Neural cell (in vitro differentiated cells): ENCODE data around the gene MSI2. TPM values are rescaled to one million over a fixed set of nuclear protein-coding genes. Genes with fewer than 3 reads are reported as not detected.

Experiments
- H2AFZ ChIP-seq: fragments of 200-600, 300-800 bp; sonication (generic), shearing (Covaris generic); 2 replicates; pipeline ENCODE4 v1.6.0; 2014; ENCODE audit warnings: low read depth, mild to moderate bottlenecking, antibody characterized with exemption, low read length, moderate library complexity
- H3F3A ChIP-seq: fragments of 200-600 bp; shearing (Covaris generic); 2 replicates; pipeline ENCODE4 v1.6.1; 2016; ENCODE audit warnings: mild to moderate bottlenecking, moderate library complexity, mixed read lengths, antibody characterized with exemption, low read length; ENCODE audit not compliant: insufficient read depth, poor library complexity, severe bottlenecking
- H3K27ac ChIP-seq: fragments of 200-600, 300-800 bp; sonication (generic), shearing (Covaris generic); 2 replicates; pipeline ENCODE4 v1.5.1; 2014; ENCODE audit warnings: mild to moderate bottlenecking, low read length, moderate library complexity
- H3K27me3 ChIP-seq: fragments of 300-800, 200-600 bp; sonication (generic), shearing (Covaris generic); 2 replicates; pipeline ENCODE4 v1.6.0; 2014; ENCODE audit warnings: mild to moderate bottlenecking, low read depth, low read length, moderate library complexity; ENCODE audit not compliant: insufficient read depth
- H3K36me3 ChIP-seq: fragments of 300-800, 200-600 bp; sonication (generic), shearing (Covaris generic); 2 replicates; pipeline ENCODE4 v1.5.1; 2014; ENCODE audit warnings: mild to moderate bottlenecking, antibody characterized with exemption, low read length, moderate library complexity; ENCODE audit not compliant: insufficient read depth
- H3K4me2 ChIP-seq: fragments of 300-800, 200-600 bp; sonication (generic), shearing (Covaris generic); 2 replicates; pipeline ENCODE4 v1.6.0; 2014; ENCODE audit warnings: mild to moderate bottlenecking, low read length
- H3K4me3 ChIP-seq: fragments of 300-800, 200-600 bp; sonication (generic), shearing (Covaris generic); 2 replicates; pipeline ENCODE4 v1.5.1; 2014; ENCODE audit warnings: mild to moderate bottlenecking, low read length, moderate library complexity
- H3K79me2 ChIP-seq: fragments of 200-600 bp; shearing (Covaris generic); replicated peaks from 2 replicates; pipeline ENCODE4 v1.6.0; 2014; ENCODE audit warnings: mild to moderate bottlenecking, low read length, moderate library complexity; ENCODE audit not compliant: insufficient read depth
- H3K9ac ChIP-seq: fragments of 300-800, 200-600 bp; sonication (generic), shearing (Covaris generic); 2 replicates; pipeline ENCODE4 v1.6.1; 2016; ENCODE audit warnings: mild to moderate bottlenecking, low read length, mixed read lengths
- H3K9me2 ChIP-seq: fragments of 200-600 bp; shearing (Covaris generic); 2 replicates; pipeline ENCODE4 v1.6.1; 2016; ENCODE audit warnings: mild to moderate bottlenecking, low read length, mixed read lengths; ENCODE audit not compliant: insufficient read depth
- H3K9me3 ChIP-seq: fragments of 200-600, 300-800 bp; sonication (generic), shearing (Covaris generic); 2 replicates; pipeline ENCODE4 v1.6.1; 2016; ENCODE audit warnings: mild to moderate bottlenecking, mixed run types, low read length, moderate library complexity, mixed read lengths
- H4K20me1 ChIP-seq: fragments of 200-600 bp; shearing (Covaris generic); 2 replicates; pipeline ENCODE4 v1.6.1; 2016; ENCODE audit warnings: mild to moderate bottlenecking, mixed run types; ENCODE audit not compliant: insufficient read depth
- EP300 ChIP-seq: fragments of 450-650 bp; conservative IDR thresholded peaks from 2 replicates; pipeline ENCODE4 v1.6.1; 2014; ENCODE audit warnings: antibody characterized with exemption, mild to moderate bottlenecking, moderate library complexity; ENCODE audit not compliant: poor library complexity, severe bottlenecking
- EZH2 ChIP-seq: fragments of 200-600, 300-800 bp; shearing (Covaris generic), sonication (generic); IDR thresholded peaks from 2 replicates; pipeline ENCODE4 v1.6.1; 2014; ENCODE audit warnings: antibody characterized with exemption, low read length, borderline replicate concordance, mild to moderate bottlenecking; ENCODE audit not compliant: insufficient read depth, poor library complexity, severe bottlenecking
- MXI1 ChIP-seq: fragments of 450-650 bp; conservative IDR thresholded peaks from 2 replicates; pipeline ENCODE4 v1.6.1; 2014; ENCODE audit warnings: antibody characterized with exemption, mild to moderate bottlenecking; ENCODE audit not compliant: poor library complexity, severe bottlenecking
- POLR2AphosphoS5 ChIP-seq: IDR thresholded peaks from 2 replicates; pipeline ENCODE4 v1.6.1; 2012
- RAD21 ChIP-seq: fragments of 450-650 bp; conservative IDR thresholded peaks from 2 replicates; pipeline ENCODE4 v1.6.1; 2014; ENCODE audit warnings: antibody characterized with exemption, mild to moderate bottlenecking, moderate library complexity
- TAF1 ChIP-seq: IDR thresholded peaks from 2 replicates; pipeline ENCODE4 v1.6.1; 2012; ENCODE audit warnings: low read depth
- polyA plus RNA-seq: library from polyadenylated mRNA; depleted of rRNA; stranded (reverse); fragments of >200 nt; gene quantifications from 2 replicates; pipeline ENCODE4 v1.2.3, GENCODE V29; 2014
- TF ChIP-seq, protein P1 (sequence below): IDR thresholded peaks from 2 replicates; pipeline ENCODE4 v1.6.1; 2012; ENCODE audit warnings: borderline replicate concordance
- TF ChIP-seq, protein P2 (sequence below): fragments of 450-650 bp; IDR thresholded peaks from 2 replicates; pipeline ENCODE4 v1.5.1; 2014; ENCODE audit warnings: antibody characterized with exemption, mild to moderate bottlenecking, moderate library complexity; ENCODE audit not compliant: poor library complexity, severe bottlenecking

MSI2 gene
- polyA plus RNA-seq, 1 donor from 2014 or later: 61.4 TPM

DNA sequence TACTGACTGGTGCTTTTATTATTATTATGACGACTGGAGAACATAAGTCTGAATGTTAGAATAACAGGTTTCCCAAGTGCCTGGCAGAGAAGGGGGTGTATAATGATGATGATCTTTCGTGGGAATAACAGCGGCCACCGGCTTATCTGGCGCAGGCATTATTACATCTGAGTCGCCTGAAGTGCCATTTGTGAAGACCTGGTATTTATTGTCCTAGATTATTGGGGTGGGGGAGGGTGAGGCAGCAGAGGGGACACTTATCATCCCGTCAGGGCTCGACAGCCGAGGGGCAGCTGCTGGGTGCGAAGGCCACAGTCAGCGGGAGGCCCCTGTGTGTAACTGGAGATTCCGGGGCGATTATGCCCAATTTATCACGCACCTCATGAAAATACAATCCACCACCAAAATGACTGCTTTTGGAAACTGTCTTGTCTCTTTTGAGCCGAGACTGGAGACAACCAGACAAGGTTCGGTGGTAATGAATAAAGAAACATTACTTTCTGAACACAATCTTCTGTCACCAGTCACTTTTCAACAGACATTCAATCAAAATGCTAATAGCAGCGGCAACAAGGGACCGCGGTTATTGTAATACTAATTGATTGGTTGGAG, 289.5 kb downstream of the MSI2 start:
- TF ChIP-seq POLR2AphosphoS5 (peak; percentile 30), TAF1 (no peak), MXI1 (no peak)
- TF ChIP-seq, protein P1, sequence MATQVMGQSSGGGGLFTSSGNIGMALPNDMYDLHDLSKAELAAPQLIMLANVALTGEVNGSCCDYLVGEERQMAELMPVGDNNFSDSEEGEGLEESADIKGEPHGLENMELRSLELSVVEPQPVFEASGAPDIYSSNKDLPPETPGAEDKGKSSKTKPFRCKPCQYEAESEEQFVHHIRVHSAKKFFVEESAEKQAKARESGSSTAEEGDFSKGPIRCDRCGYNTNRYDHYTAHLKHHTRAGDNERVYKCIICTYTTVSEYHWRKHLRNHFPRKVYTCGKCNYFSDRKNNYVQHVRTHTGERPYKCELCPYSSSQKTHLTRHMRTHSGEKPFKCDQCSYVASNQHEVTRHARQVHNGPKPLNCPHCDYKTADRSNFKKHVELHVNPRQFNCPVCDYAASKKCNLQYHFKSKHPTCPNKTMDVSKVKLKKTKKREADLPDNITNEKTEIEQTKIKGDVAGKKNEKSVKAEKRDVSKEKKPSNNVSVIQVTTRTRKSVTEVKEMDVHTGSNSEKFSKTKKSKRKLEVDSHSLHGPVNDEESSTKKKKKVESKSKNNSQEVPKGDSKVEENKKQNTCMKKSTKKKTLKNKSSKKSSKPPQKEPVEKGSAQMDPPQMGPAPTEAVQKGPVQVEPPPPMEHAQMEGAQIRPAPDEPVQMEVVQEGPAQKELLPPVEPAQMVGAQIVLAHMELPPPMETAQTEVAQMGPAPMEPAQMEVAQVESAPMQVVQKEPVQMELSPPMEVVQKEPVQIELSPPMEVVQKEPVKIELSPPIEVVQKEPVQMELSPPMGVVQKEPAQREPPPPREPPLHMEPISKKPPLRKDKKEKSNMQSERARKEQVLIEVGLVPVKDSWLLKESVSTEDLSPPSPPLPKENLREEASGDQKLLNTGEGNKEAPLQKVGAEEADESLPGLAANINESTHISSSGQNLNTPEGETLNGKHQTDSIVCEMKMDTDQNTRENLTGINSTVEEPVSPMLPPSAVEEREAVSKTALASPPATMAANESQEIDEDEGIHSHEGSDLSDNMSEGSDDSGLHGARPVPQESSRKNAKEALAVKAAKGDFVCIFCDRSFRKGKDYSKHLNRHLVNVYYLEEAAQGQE: peak; percentile 53
- peak overlapping the region; percentile 77 for H3K27ac ChIP-seq
- H3K36me3 ChIP-seq: no peaks in the 10 kb centered on the region
- H3K9me3 ChIP-seq: no peaks in the 10 kb centered on the region
- H4K20me1 ChIP-seq: no peaks in the 10 kb centered on the region
- H3F3A ChIP-seq: peaks cover 15% of the 10 kb centered on the region
- peak overlapping the region; percentile 40 for H3K4me2 ChIP-seq
- H3K9me2 ChIP-seq: no peaks in the 10 kb centered on the region
- peak overlapping the region; percentile 46 for H3K9ac ChIP-seq
- H3K79me2 ChIP-seq: peaks cover 33% of the 10 kb centered on the region
- no peak overlapping the region for H2AFZ ChIP-seq
- peak overlapping the region; percentile 54 for H3K4me3 ChIP-seq
- no peaks in the 10 kb centered on the region for H3K27me3 ChIP-seq

DNA sequence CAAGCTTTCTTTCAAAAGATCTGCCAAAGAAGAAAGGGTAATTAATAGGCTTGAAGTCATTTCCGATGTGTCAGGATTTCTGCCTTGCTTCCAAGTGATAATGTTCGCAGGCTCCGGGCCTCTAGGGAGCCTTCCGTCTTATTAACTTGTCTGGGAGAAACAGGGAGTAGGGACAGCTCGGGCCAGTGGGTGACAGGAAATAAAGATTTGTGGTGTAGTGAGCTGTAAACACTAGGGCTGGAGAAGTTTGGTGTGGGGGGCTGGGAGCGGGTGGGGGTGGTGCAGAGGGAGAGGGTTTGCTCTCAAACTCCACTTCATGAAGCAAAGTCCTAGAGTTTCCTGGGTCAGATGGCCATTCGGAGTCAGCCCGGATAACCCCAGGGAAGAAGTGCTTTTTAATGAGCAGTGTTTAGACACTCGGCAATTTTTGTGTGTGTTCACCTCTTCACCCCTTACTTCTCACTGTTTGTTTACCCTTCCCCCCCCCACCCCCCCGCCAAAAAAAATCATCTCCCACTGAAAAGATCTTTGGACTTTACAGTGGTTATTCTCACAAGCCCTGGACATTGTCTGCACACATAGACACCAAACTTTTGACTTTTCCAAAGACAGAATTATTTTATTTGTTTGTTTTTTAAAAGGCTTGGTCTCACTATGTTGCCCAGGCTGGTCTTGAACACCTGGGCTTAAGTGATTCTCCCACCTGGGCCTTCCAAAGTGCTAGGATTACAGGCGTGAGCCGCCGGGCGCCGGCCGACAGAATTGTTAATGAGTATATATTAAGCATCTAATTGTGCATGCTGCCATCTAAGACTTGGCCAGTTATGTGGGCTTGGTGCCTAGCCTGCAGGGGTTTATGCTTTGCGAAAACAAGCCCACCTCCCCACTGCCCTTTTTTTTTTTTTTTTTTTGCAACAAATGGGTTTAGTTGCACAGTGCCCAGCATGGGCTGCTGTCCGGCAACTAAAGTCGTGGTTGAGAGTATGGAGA, 292.4 kb downstream of the MSI2 start:
- Histone ChIP-seq H3K36me3 (no peaks in the 10 kb centered on the region), H3K4me2 (no peak overlapping the region), H3K79me2 (peaks cover 28% of the 10 kb centered on the region), H3K9me3 (no peaks in the 10 kb centered on the region), H3K27me3 (no peaks in the 10 kb centered on the region), H3K4me3 (peak overlapping the region; percentile 19), H3K9me2 (no peaks in the 10 kb centered on the region), H3K9ac (peak overlapping the region; percentile 0), H2AFZ (no peak overlapping the region), H3F3A (peaks cover 15% of the 10 kb centered on the region), H3K27ac (peak overlapping the region; percentile 71), H4K20me1 (no peaks in the 10 kb centered on the region)
- peak; percentile 74 for TF ChIP-seq POLR2AphosphoS5
- TF ChIP-seq RAD21: no peak
- TF ChIP-seq, protein P1: peak; percentile 93
- TF ChIP-seq, protein P2, sequence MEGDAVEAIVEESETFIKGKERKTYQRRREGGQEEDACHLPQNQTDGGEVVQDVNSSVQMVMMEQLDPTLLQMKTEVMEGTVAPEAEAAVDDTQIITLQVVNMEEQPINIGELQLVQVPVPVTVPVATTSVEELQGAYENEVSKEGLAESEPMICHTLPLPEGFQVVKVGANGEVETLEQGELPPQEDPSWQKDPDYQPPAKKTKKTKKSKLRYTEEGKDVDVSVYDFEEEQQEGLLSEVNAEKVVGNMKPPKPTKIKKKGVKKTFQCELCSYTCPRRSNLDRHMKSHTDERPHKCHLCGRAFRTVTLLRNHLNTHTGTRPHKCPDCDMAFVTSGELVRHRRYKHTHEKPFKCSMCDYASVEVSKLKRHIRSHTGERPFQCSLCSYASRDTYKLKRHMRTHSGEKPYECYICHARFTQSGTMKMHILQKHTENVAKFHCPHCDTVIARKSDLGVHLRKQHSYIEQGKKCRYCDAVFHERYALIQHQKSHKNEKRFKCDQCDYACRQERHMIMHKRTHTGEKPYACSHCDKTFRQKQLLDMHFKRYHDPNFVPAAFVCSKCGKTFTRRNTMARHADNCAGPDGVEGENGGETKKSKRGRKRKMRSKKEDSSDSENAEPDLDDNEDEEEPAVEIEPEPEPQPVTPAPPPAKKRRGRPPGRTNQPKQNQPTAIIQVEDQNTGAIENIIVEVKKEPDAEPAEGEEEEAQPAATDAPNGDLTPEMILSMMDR: no peak
- TF ChIP-seq MXI1: no peak
- TF ChIP-seq EZH2: no peak
- peak; percentile 79 for TF ChIP-seq EP300
